ENCODE measurements around the gene CD72.

GRCh38 chr9:35653611-35654010 is 35.4 kb upstream of the CD72 start:
- TF ChIP-seq YY1 (IDR thresholded peaks at IDR 0.05; ENCODE audit: insufficient read depth, insufficient read length) (no peak), SUZ12 (IDR thresholded peaks at IDR 0.05; ENCODE audit: extremely low read depth, insufficient read depth, insufficient read length) (no peak), ZNF274 (IDR thresholded peaks at IDR 0.05; ENCODE audit: low read depth, low read length) (no peak)
